GM19395 (cell line): Measurements from ENCODE around the gene TMOD1.

Experiments used
- ATAC-seq: cut with Tn5 transposase; IDR thresholded peaks from one replicate; pipeline ENCODE4 v1.9.1; 2021; ENCODE audit warnings: mild to moderate bottlenecking, moderate library complexity; ENCODE audit not compliant: unreplicated experiment

TMOD1 gene

GRCh38 chr9:97515662-97516061, 14.2 kb downstream of the TMOD1 start:
- ATAC-seq: no peak

DNA sequence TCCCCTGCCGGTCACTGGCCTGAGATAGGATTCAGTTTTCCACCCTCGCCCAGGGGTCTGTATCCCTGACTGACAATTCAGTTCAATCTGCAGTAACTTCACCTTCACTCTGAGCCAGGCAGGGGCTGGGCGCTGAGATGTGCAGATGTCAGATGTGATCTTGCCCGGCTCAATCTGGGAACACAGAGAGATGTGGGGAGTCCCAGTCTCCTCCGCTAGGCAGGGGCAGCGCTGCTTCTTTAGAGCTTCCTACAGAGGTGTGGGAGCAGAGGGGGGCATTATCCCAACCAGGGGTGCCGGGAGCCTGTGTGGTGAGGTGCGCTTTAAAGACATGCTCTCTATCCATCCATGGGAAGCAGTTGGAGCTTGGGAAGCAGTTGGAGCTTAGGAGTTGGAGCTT, 14.6 kb downstream of the TMOD1 start:
- no peak for ATAC-seq

- ATAC-seq: no peak
Measured at GRCh38 chr9:97517331-97518089, 16.0 kb downstream of the TMOD1 start.

GRCh38 chr9:97518166-97518908, 16.9 kb downstream of the TMOD1 start:
- no peak for ATAC-seq

DNA sequence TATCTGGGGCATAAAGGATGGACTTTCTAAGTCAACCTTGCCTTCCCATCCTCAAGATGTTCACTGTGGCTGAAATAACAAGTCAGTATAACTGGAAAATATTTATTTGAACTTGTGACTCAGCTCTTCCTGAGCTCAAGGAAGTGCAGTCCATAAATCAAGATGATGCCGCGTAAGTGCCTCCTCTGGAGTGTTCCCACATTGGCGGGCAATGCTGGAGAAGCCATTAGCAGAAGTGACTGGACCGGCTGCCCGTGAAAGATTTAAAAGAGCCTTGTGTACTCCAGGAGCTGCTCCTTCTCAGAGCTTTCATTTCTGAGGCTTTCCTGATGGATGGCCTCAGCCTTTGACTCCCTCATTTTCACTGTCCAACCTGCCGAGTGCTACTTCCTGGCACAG, 17.4 kb downstream of the TMOD1 start:
- no peak for ATAC-seq

- no peak for ATAC-seq
Measured at GRCh38 chr9:97519441-97519970, 18.0 kb downstream of the TMOD1 start.

GRCh38 chr9:97521576-97522333, 20.3 kb downstream of the TMOD1 start:
- ATAC-seq: no peak

- no peak for ATAC-seq
Measured at GRCh38 chr9:97524424-97524823, 23.0 kb downstream of the TMOD1 start.

DNA sequence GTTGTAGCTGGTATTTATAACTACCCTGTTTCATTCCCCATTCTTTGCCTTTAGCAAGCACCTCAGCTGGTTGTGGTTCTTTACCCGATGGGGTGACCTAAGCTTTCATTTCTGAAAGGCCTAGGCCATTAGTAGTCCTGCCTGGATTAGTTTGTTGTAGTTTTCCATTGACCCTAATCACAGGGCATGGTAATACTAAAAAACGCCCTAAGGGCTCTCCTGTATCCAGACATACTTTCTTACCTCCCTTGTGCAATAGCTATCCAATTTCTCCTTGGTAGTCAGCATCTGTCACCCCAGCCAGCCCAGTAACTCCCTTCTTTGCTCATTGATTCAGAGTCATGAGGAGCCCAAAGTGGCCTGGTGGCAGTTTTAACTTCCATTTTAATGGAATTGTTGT, 24.0 kb downstream of the TMOD1 start:
- no peak for ATAC-seq

GRCh38 chr9:97526895-97527575, 25.6 kb downstream of the TMOD1 start:
- ATAC-seq: no peak

DNA sequence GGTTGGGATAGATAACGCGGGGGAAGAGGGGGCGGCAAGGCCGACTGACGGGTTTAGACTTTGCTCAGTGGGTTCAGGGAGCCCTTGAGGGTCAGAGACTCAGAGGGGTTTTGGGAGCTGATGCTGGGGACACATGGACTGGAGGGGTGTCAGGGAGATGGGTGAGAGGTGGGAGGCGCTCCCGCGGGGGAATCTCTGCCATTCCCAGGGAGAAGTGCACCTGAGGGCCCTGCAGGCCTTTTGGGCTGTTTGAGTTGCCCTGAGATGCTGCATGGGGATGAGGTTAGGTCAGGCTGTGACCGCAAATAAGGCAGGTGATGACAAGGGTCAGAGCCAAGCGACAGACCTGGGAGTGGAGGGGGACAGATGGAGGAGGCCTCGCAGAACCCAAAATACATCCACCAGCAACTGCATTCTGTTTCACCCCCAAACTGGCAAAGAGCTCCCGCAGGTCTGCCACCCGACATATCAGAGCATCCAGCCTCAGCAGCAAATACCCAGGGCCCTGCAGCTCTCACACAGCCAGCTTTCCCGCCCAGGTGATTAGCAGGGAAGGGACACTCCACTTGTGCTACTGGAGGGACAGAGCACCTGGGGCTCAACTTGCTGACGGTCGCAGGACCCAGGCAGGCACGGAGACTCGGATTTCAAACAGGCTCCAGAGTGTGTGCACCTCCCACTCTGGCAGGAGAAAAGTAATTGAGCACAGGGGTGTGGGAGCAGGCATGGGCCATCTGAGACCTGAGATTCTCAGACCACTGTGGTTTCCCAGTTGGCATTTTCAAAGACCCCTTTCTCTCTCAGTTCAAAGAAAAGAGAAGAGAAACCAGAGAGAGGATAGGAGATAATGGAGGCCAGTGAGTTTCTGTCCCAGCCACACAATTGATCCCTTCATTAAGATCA, 26.4 kb downstream of the TMOD1 start:
- no peak for ATAC-seq

DNA sequence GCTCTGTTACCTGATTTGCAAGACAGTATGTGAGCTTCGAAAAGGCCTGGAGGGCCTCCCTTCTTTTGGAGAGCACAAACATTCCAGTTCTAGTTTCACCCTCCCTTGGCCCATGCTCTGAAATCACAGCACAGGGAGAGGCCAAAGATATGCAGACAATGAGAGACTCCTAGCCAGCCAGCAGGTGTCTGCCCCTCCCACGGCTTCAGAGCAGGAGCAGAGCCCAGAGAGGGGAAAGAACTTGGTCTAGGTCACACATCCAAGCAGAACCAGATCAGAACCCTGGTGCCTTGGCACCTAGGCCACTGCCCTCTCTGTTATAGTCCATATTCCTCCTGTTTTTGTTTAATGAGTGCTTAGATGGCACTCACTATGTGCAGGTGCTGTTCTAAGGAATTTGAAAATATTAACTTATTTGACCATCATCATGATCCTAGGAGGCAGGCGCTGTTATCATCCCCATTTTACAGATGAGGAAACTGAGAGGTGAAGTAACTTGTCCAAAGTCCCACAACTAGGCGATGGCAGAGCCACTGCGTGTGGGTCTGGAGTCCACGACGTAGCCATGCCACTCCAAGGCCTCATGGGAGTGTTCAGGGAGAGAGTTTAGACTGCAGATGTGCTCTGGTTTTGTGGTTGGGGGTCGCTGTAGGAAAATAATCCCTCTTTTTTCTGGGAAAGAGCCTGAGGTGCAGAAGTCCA, 27.2 kb downstream of the TMOD1 start:
- ATAC-seq: no peak

DNA sequence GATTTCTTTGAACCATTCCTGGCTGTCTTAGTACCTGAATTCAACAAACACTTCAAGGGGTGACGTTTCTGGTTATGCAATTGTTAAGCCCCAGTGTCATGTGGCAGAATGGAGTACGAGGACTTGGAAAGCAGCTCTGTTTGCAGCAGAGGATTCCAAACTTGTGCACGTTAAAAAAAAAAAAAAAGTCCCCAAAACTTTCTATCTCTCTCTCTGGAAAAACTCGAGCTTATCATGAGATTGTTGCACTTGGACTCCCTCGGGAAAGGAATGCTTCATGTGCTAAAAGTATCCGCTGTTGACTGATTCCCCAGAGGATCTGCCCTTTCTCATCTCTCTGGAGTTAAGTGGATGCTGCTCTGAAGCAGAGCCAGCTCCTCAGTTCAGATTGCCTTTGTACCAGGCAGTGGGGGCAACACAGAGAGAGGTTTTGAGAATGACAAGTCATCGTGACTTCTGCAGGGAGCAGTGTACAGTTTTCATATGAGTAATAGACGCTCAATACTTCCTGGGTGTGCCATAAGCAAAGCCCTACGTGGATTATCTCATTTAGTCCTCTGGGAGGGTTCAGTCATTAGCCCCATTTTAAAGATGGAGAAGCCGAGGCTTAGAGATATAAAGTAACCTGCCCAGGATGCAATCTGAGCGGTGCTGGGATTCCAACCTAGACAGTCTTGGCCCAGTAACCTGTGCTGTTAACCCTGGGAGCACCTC, 28.1 kb downstream of the TMOD1 start:
- peak; percentile 63 for ATAC-seq

DNA sequence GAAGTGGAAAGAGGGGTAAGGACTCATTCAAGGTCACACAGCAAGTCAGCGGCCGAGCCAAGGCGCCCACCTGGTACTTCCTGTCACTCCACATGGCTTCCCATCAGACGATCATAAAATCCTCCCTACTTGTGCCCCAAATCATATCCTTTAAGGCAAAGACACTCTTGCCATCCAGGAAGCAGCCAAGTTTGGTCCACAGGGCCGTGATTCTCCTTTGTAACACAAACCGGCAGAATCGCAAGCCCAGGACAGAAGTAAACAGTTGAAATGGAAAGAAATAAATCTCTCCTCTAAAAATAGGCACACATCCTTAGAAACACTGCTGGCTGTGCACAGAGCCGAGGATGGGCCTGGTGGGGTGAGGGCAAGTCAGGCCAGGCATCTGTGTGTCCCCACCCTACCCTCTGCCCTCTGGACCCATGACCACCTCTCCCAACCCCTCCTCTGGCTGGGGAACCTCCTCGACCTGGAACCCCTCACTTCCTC, 30.5 kb downstream of the TMOD1 start:
- no peak for ATAC-seq

DNA sequence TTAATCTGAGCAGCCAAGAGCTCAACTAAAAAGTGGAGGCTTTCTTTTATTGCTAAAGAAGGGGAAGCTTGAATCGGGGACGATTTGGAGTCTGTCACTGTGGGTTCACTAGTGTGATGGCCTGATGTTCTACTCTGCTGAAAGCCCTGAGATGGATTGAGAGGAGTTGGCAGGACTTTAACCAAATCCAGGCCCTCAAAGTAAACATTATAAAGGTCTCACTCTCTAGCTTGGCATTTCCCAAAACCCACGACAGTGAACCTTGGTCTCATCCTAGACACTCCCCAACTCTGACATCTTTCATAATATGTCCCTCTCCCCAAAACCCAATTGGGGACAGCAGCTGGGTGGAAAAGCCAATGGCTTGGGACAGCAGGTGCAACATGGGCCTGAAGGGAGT, 32.7 kb downstream of the TMOD1 start:
- no peak for ATAC-seq

- ATAC-seq: no peak
Measured at GRCh38 chr9:97534961-97535594, 33.6 kb downstream of the TMOD1 start.

- ATAC-seq: no peak
Measured at GRCh38 chr9:97535771-97536170, 34.3 kb downstream of the TMOD1 start.

GRCh38 chr9:97536480-97536879, 35.0 kb downstream of the TMOD1 start:
- ATAC-seq: no peak
